HL-60 (cell line): ENCODE data around the gene SMOC1.

Source experiments
- POLR2AphosphoS5 ChIP-seq: IDR thresholded peaks from 2 replicates; pipeline ENCODE4 v1.6.1; 2012; ENCODE audit warnings: low read depth
- SPI1 ChIP-seq: IDR thresholded peaks from 2 replicates; pipeline ENCODE4 v1.6.1; 2012; ENCODE audit warnings: low read depth, mild to moderate bottlenecking, borderline replicate concordance
- TF ChIP-seq, protein P1 (sequence below): IDR thresholded peaks from one replicate; pipeline ENCODE4 v1.5.1; 2011; ENCODE audit warnings: low read length, control low read depth, inconsistent platforms; ENCODE audit not compliant: insufficient read depth
- TF ChIP-seq, protein P2 (sequence below): IDR thresholded peaks from 2 replicates; pipeline ENCODE4 v1.6.1; 2012; ENCODE audit warnings: low read depth; ENCODE audit not compliant: insufficient replicate concordance

DNA sequence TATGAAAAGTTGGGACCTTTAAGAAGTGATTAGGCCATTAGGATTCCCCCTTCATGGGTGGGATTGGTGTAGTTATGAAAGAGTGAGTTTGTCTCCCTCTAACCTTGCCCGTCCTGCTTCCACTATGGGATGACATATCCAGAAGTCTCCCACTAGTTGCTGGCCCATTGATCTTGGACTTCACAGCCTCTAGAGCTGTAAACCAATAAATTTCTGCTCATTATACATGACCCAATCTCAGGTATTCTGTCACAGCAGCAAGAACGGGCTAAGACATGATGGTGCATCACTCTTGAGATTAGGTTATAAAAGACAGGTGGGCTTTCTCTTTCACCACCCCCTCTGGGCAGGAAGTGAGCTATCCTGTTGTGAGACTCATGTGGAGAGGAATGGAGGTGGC is 8.6 kb upstream of the SMOC1 start:
- TF ChIP-seq, protein P1, sequence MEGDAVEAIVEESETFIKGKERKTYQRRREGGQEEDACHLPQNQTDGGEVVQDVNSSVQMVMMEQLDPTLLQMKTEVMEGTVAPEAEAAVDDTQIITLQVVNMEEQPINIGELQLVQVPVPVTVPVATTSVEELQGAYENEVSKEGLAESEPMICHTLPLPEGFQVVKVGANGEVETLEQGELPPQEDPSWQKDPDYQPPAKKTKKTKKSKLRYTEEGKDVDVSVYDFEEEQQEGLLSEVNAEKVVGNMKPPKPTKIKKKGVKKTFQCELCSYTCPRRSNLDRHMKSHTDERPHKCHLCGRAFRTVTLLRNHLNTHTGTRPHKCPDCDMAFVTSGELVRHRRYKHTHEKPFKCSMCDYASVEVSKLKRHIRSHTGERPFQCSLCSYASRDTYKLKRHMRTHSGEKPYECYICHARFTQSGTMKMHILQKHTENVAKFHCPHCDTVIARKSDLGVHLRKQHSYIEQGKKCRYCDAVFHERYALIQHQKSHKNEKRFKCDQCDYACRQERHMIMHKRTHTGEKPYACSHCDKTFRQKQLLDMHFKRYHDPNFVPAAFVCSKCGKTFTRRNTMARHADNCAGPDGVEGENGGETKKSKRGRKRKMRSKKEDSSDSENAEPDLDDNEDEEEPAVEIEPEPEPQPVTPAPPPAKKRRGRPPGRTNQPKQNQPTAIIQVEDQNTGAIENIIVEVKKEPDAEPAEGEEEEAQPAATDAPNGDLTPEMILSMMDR, result no peak
- no peak for TF ChIP-seq POLR2AphosphoS5
- TF ChIP-seq, protein P2, sequence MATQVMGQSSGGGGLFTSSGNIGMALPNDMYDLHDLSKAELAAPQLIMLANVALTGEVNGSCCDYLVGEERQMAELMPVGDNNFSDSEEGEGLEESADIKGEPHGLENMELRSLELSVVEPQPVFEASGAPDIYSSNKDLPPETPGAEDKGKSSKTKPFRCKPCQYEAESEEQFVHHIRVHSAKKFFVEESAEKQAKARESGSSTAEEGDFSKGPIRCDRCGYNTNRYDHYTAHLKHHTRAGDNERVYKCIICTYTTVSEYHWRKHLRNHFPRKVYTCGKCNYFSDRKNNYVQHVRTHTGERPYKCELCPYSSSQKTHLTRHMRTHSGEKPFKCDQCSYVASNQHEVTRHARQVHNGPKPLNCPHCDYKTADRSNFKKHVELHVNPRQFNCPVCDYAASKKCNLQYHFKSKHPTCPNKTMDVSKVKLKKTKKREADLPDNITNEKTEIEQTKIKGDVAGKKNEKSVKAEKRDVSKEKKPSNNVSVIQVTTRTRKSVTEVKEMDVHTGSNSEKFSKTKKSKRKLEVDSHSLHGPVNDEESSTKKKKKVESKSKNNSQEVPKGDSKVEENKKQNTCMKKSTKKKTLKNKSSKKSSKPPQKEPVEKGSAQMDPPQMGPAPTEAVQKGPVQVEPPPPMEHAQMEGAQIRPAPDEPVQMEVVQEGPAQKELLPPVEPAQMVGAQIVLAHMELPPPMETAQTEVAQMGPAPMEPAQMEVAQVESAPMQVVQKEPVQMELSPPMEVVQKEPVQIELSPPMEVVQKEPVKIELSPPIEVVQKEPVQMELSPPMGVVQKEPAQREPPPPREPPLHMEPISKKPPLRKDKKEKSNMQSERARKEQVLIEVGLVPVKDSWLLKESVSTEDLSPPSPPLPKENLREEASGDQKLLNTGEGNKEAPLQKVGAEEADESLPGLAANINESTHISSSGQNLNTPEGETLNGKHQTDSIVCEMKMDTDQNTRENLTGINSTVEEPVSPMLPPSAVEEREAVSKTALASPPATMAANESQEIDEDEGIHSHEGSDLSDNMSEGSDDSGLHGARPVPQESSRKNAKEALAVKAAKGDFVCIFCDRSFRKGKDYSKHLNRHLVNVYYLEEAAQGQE, result no peak
- no peak for TF ChIP-seq SPI1
